HG03159 (cell line): Measurements from ENCODE around the gene LRMDA.
"Not testable (repeated sequence)": the region's sequence is repeated elsewhere in the genome, so short reads cannot be mapped to it uniquely, and the experiment has no call there.

Experiments used
- ATAC-seq: cut with Tn5 transposase; IDR thresholded peaks from one replicate; pipeline ENCODE4 v1.9.1; 2021; ENCODE audit warnings: mild to moderate bottlenecking, moderate library complexity; ENCODE audit not compliant: unreplicated experiment

LRMDA gene

GRCh38 chr10:76581506-76582256, 1150.3 kb downstream of the LRMDA start:
- no peak for ATAC-seq

GRCh38 chr10:76582531-76582930, 1151.1 kb downstream of the LRMDA start:
- no peak for ATAC-seq

- no peak for ATAC-seq
These were observed 1152.3 kb downstream of the LRMDA start for GRCh38 chr10:76583711-76584161.

GRCh38 chr10:76584466-76584865, 1153.0 kb downstream of the LRMDA start:
- not testable (repeated sequence) for ATAC-seq
